Neural progenitor cell (in vitro differentiated cells): ENCODE measurements around the gene TIPRL.
"Not testable (repeated sequence)": the region's sequence is repeated elsewhere in the genome, so short reads cannot be mapped to it uniquely, and the experiment has no call there.

Experiments
- EZH2 ChIP-seq: fragments of 200-600 bp; sonication (generic); IDR thresholded peaks from 2 replicates; pipeline ENCODE4 v1.6.1; 2017; ENCODE audit warnings: antibody characterized with exemption, mild to moderate bottlenecking, moderate library complexity
- EZH2phosphoT487 ChIP-seq: fragments of 200-600 bp; sonication (generic); IDR thresholded peaks from 2 replicates; pipeline ENCODE4 v1.6.1; 2017; ENCODE audit warnings: antibody characterized with exemption
- TF ChIP-seq, protein P1 (sequence below): fragments of 200-600 bp; sonication (generic); IDR thresholded peaks from 2 replicates; pipeline ENCODE4 v1.5.1; 2017; ENCODE audit warnings: antibody characterized with exemption, mild to moderate bottlenecking

DNA sequence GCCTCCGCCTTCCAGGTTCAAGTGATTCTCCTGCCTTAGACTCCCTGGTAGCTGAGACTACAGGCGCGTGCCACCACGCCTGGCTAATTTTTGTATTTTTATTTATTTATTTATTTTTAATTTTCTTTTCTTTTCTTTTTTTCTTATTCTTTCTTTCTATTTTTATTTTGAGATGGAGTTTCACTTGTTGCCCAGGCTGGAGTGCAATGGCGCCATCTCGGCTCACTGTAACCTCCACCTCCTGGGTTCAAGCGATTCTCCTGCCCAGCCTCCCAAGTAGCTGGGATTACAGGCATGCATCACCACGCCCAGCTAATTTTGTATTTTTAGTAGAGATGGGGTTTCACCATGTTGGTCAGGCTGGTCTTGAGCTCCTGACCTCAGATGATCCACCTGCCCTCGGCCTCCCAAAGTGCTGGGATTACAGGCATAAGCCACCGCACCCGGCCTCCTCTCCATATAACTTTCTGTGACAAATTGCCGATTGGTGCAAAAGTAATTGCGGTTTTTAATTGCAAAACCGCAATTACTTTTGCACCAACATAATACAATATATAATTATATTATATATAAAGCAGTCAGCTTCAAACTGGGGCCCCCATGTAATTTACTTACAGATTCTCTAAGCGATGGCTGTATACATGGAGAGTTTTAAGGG lies 2.4 kb downstream of the TIPRL start:
- TF ChIP-seq EZH2phosphoT487, EZH2: not testable (repeated sequence)
- TF ChIP-seq, protein P1, sequence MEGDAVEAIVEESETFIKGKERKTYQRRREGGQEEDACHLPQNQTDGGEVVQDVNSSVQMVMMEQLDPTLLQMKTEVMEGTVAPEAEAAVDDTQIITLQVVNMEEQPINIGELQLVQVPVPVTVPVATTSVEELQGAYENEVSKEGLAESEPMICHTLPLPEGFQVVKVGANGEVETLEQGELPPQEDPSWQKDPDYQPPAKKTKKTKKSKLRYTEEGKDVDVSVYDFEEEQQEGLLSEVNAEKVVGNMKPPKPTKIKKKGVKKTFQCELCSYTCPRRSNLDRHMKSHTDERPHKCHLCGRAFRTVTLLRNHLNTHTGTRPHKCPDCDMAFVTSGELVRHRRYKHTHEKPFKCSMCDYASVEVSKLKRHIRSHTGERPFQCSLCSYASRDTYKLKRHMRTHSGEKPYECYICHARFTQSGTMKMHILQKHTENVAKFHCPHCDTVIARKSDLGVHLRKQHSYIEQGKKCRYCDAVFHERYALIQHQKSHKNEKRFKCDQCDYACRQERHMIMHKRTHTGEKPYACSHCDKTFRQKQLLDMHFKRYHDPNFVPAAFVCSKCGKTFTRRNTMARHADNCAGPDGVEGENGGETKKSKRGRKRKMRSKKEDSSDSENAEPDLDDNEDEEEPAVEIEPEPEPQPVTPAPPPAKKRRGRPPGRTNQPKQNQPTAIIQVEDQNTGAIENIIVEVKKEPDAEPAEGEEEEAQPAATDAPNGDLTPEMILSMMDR: not testable (repeated sequence)
